ENCODE measurements around the gene ILK.

The ILK gene

GRCh38 chr11:6622261-6623171, 18.9 kb downstream of the ILK start:
- no peak for DNase-seq

- DNase-seq, result no peak
Observed at GRCh38 chr11:6623391-6624363, 20.1 kb downstream of the ILK start.

- no peak for DNase-seq
Observed at GRCh38 chr11:6625156-6625831, 21.7 kb downstream of the ILK start.

- no peak for DNase-seq
Observed at GRCh38 chr11:6625832-6626420, 22.4 kb downstream of the ILK start.

- no peak for DNase-seq
Observed at GRCh38 chr11:6626971-6627761, 23.6 kb downstream of the ILK start.

GRCh38 chr11:6627762-6628241, 24.2 kb downstream of the ILK start:
- peak; percentile 52 for DNase-seq

GRCh38 chr11:6628526-6628925, 25.0 kb downstream of the ILK start:
- DNase-seq, result no peak

GRCh38 chr11:6629573-6629891, 26.0 kb downstream of the ILK start:
- DNase-seq, result no peak

GRCh38 chr11:6629892-6630631, 26.5 kb downstream of the ILK start:
- no peak for DNase-seq

GRCh38 chr11:6630632-6631291, 27.2 kb downstream of the ILK start:
- no peak for DNase-seq

- DNase-seq, result no peak
Observed at GRCh38 chr11:6631361-6631890, 27.9 kb downstream of the ILK start.

GRCh38 chr11:6632116-6633073, 28.8 kb downstream of the ILK start:
- DNase-seq, result no peak

- no peak for DNase-seq
Observed at GRCh38 chr11:6633422-6634408, 30.1 kb downstream of the ILK start.

- no peak for DNase-seq
Observed at GRCh38 chr11:6634534-6634933, 31.0 kb downstream of the ILK start.

- no peak for DNase-seq
Observed at GRCh38 chr11:6635082-6635932, 31.7 kb downstream of the ILK start.

GRCh38 chr11:6636480-6636879, 32.9 kb downstream of the ILK start:
- DNase-seq, result no peak

- DNase-seq, result no peak
Observed at GRCh38 chr11:6637871-6638270, 34.3 kb downstream of the ILK start.

Measured in CD4-positive, alpha-beta T cell treated with Interleukin-12 subunit alpha and Interleukin-12 subunit beta, for 1 hour (primary cell).